ENCODE results near the gene HOXA4.

DNA sequence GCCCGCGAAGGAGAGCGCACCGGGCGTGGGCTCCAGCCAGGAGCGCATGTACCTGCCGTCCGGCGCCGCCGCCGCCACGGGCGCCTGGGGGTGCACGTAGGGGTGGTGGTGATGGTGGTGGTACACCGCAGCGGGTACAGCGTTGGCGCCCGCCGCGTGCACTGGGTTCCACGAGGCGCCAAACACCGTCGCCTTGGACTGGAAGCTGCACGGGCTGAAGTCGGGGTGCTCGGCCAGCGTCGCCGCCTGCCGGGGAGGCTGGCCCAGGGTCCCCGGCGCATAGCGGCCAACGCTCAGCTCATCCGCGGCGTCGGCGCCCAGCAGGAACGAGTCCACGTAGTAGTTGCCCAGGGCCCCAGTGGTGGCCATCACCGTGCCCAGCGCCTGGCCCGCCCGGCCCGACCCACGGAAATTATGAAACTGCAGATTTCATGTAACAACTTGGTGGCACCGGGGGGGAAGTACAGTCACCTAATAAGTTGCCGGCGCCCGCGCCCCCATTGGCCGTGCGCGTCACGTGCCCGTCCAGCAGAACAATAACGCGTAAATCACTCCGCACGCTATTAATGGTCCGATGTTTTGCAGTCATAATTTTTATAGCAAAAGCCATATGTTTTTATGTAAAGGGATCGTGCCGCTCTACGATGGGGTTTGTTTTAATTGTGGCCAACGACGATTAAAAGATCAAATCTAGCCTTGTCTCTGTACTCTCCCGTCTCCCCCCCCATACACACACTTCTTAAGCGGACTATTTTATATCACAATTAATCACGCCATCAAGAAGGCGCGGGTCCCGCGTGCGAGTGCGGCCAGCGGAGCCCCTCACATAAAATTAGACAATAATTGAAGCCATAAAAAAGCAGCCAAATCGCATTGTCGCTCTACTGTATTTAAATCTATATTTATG lies 34.8 kb upstream of the HOXA4 start, which contains the start of gene HOXA9:
- TF ChIP-seq, protein P1, sequence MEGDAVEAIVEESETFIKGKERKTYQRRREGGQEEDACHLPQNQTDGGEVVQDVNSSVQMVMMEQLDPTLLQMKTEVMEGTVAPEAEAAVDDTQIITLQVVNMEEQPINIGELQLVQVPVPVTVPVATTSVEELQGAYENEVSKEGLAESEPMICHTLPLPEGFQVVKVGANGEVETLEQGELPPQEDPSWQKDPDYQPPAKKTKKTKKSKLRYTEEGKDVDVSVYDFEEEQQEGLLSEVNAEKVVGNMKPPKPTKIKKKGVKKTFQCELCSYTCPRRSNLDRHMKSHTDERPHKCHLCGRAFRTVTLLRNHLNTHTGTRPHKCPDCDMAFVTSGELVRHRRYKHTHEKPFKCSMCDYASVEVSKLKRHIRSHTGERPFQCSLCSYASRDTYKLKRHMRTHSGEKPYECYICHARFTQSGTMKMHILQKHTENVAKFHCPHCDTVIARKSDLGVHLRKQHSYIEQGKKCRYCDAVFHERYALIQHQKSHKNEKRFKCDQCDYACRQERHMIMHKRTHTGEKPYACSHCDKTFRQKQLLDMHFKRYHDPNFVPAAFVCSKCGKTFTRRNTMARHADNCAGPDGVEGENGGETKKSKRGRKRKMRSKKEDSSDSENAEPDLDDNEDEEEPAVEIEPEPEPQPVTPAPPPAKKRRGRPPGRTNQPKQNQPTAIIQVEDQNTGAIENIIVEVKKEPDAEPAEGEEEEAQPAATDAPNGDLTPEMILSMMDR (optimal IDR thresholded peaks at IDR 0.05 in 1 of 3, IDR thresholded peaks at IDR 0.05 in 1 of 3, conservative IDR thresholded peaks at IDR 0.05 in 1 of 3; ENCODE audit: extremely low read depth in 1 of 3, insufficient read depth in 2 of 3, low read length in 3 of 3), result no peak
- TF ChIP-seq EZH2 (IDR thresholded peaks at IDR 0.05; ENCODE audit: low read length), result no peak
